Measurements from ENCODE around the gene CLEC18A. TPM values are rescaled to one million over a fixed set of nuclear protein-coding genes. Genes with fewer than 3 reads are reported as not detected.

Gene CLEC18A
- total RNA-seq, 1 experiment from 2014 or later: 1.6 TPM

GRCh38 chr16:69929480-69929879 is 21.7 kb upstream of the CLEC18A start:
- peak overlapping the region in 2 of 3 experiments; percentile 69 to 77; a peak in 3 of 7 replicates for H3K27ac Mint-ChIP-seq
- no peak overlapping the region for H3K23ac ChIP-seq (ENCODE audit: insufficient read length, low read depth, low read length)
- H2AK5ac ChIP-seq (ENCODE audit: insufficient read length, low read length): no peak overlapping the region
- H3K4me3 Mint-ChIP-seq: no peak overlapping the region
- H3K4me1 ChIP-seq (ENCODE audit: insufficient read depth, low read length): no peaks in the 10 kb centered on the region
- H2BK120ac ChIP-seq (ENCODE audit: low read depth, low read length, poor library complexity, severe bottlenecking): no peak overlapping the region
- no peaks in the 10 kb centered on the region; the same call in 1 of the 2 replicates for H3K27me3 Mint-ChIP-seq (ENCODE audit: low read depth)
- H3K79me2 ChIP-seq (ENCODE audit: insufficient read depth, low read length): no peaks in the 10 kb centered on the region
- H3K4me1 Mint-ChIP-seq: peaks cover 13 to 28% of the 10 kb centered on the region in 2 experiments
- no peak overlapping the region for H2BK12ac ChIP-seq (ENCODE audit: insufficient read length, low read depth, low read length)
- no peak overlapping the region for H3K56ac ChIP-seq (ENCODE audit: insufficient read length, low read depth, low read length)
- TF ChIP-seq, protein P1, sequence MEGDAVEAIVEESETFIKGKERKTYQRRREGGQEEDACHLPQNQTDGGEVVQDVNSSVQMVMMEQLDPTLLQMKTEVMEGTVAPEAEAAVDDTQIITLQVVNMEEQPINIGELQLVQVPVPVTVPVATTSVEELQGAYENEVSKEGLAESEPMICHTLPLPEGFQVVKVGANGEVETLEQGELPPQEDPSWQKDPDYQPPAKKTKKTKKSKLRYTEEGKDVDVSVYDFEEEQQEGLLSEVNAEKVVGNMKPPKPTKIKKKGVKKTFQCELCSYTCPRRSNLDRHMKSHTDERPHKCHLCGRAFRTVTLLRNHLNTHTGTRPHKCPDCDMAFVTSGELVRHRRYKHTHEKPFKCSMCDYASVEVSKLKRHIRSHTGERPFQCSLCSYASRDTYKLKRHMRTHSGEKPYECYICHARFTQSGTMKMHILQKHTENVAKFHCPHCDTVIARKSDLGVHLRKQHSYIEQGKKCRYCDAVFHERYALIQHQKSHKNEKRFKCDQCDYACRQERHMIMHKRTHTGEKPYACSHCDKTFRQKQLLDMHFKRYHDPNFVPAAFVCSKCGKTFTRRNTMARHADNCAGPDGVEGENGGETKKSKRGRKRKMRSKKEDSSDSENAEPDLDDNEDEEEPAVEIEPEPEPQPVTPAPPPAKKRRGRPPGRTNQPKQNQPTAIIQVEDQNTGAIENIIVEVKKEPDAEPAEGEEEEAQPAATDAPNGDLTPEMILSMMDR (conservative IDR thresholded peaks at IDR 0.05): no peak
- H4K91ac ChIP-seq (ENCODE audit: insufficient read length, low read depth, low read length): no peak overlapping the region
- no peak overlapping the region for H2BK5ac ChIP-seq (ENCODE audit: insufficient read length, low read length)
- no peaks in the 10 kb centered on the region for H4K20me1 ChIP-seq (ENCODE audit: control insufficient read depth, insufficient read depth, insufficient read length)
- H3K36me3 Mint-ChIP-seq (ENCODE audit: insufficient read depth in 1 of 3, low read depth in 3 of 3): peaks cover 3 to 41% (median 12%) of the 10 kb centered on the region in 3 experiments; a peak in 6 of 7 replicates
- no peaks in the 10 kb centered on the region for H3K23me2 ChIP-seq (ENCODE audit: insufficient read length, low read depth, low read length, poor library complexity, severe bottlenecking)
- H3K9me3 Mint-ChIP-seq: no peaks in the 10 kb centered on the region
- H3K79me1 ChIP-seq (ENCODE audit: insufficient read depth, low read depth, low read length, poor library complexity, severe bottlenecking): no peaks in the 10 kb centered on the region
- H2BK20ac ChIP-seq (ENCODE audit: low read depth, low read length, poor library complexity, severe bottlenecking): no peak overlapping the region
- no peak for DNase-seq
- no peak overlapping the region for H2AFZ ChIP-seq (ENCODE audit: low read length)
- H3K4me2 ChIP-seq (ENCODE audit: insufficient read depth, insufficient read length, low read length): no peak overlapping the region
- no peaks in the 10 kb centered on the region for H3K9me3 ChIP-seq (ENCODE audit: control insufficient read depth, low read depth, low read length)
- WGBS (ENCODE audit: extremely low coverage, insufficient read length, low lambda C conversion rate): no CpG with 5 or more reads among the region's 9 CpGs
- no peak overlapping the region for H3K9ac ChIP-seq (ENCODE audit: extremely low read depth, insufficient read length, low read length)
- H3K27me3 ChIP-seq (ENCODE audit: insufficient read depth, low read length): no peaks in the 10 kb centered on the region
- no peak overlapping the region for H4K5ac ChIP-seq (ENCODE audit: insufficient read length, low read depth, low read length)
- H3K14ac ChIP-seq (ENCODE audit: insufficient read depth, low read length): no peak overlapping the region
- H3T11ph ChIP-seq (ENCODE audit: low read length): no peak overlapping the region
- no peak overlapping the region for H2BK15ac ChIP-seq (ENCODE audit: low read depth, low read length)
- H3K18ac ChIP-seq (ENCODE audit: insufficient read length, low read depth, low read length): no peak overlapping the region
- no peak overlapping the region for H3K4ac ChIP-seq (ENCODE audit: low read depth, low read length)
- H3K27ac ChIP-seq (ENCODE audit: insufficient read length, low read depth, low read length): no peak overlapping the region
- no peak overlapping the region for H4K8ac ChIP-seq (replicated peaks; ENCODE audit: insufficient read length, low read depth, low read length)
